Esophagus muscularis mucosa (tissue), 4 donors: Measurements from ENCODE around the gene AADACL4. TPM values are rescaled to one million over a fixed set of nuclear protein-coding genes. Genes with fewer than 3 reads are reported as not detected.
"Not testable (repeated sequence)": the region's sequence is repeated elsewhere in the genome, so short reads cannot be mapped to it uniquely, and the experiment has no call there.

Experiments used
- DNase-seq: peaks from one replicate; pipeline ENCODE4 v3.0.0-alpha.2; 2017; ENCODE audit errors: extremely low spot score
- H3K27ac ChIP-seq, 4 donors: fragments of 200-600 bp; sonication (generic); replicated peaks in 1 of 4; 1 replicate in 3 of 4; 2 replicates in 1 of 4; pipeline ENCODE4 v1.5.1; 2016 to 2019; ENCODE audit warnings: mild to moderate bottlenecking in 1 of 4
- H3K27me3 ChIP-seq, 4 donors: fragments of 200-600 bp; sonication (generic); one replicate each; pipeline versions ENCODE4 v1.5.1 to v1.6.0; 2016 to 2019
- H3K36me3 ChIP-seq, 4 donors: fragments of 200-600 bp; sonication (generic); one replicate each; pipeline ENCODE4 v1.5.1; 2016 to 2019
- H3K4me1 ChIP-seq, 4 donors: fragments of 200-600 bp; sonication (generic); one replicate each; pipeline ENCODE4 v1.5.1; 2016 to 2019
- H3K4me3 ChIP-seq, 4 donors: fragments of 200-600 bp; sonication (generic); 1 replicate in 2 of 4; 2 replicates in 2 of 4; pipeline ENCODE4 v1.5.1; 2016 to 2019; ENCODE audit warnings: mild to moderate bottlenecking in 4 of 4, moderate library complexity in 1 of 4
- H3K9me3 ChIP-seq, 4 donors: fragments of 200-600 bp; sonication (generic); 1 replicate in 3 of 4; 2 replicates in 1 of 4; pipeline ENCODE4 v1.5.1; 2016 to 2019
- EP300 ChIP-seq: sonication (generic); formaldehyde crosslinking; IDR thresholded peaks from one replicate; pipeline ENCODE4 v1.6.1; 2017; ENCODE audit warnings: antibody characterized with exemption
- POLR2A ChIP-seq: fragments of 450-650 bp; IDR thresholded peaks from one replicate; pipeline ENCODE4 v1.6.1; 2017; ENCODE audit warnings: antibody characterized with exemption, moderate library complexity, mild to moderate bottlenecking, low read depth
- POLR2AphosphoS5 ChIP-seq, 2 donors: sonication (generic); formaldehyde crosslinking; IDR thresholded peaks; one replicate each; pipeline ENCODE4 v1.6.1; 2017; ENCODE audit warnings: antibody characterized with exemption in 2 of 2
- WGBS: methylation state at CpG from one replicate; pipeline ENCODE4 v1.1.5; 2018; 5-methylcytosine and 5-hydroxymethylcytosine counted together
- intact Hi-C: fragments of 100-400 bp; cut with DNase I; formaldehyde crosslinking; loops from one replicate; pipeline ENCODE4 v1.15.1; 2023
- total RNA-seq, 4 donors: library from RNA; depleted of rRNA; stranded (reverse); fragments of >200 nt; gene quantifications; one replicate each; pipeline versions ENCODE4 v1.1.0 to v1.2.1, GENCODE V29; 2016
- TF ChIP-seq, protein P1 (sequence below), 3 experiments: fragments of 200-600 bp in 2 of 3; fragments of 450-650 bp in 1 of 3; sonication (generic) in 2 of 3; IDR thresholded peaks; one replicate each; pipeline ENCODE4 v1.5.1; 2017 to 2019; ENCODE audit warnings: antibody characterized with exemption in 3 of 3, mild to moderate bottlenecking in 2 of 3, moderate library complexity in 1 of 3

Gene AADACL4
- total RNA-seq, 4 donors from 2014 or later, result not detected

DNA sequence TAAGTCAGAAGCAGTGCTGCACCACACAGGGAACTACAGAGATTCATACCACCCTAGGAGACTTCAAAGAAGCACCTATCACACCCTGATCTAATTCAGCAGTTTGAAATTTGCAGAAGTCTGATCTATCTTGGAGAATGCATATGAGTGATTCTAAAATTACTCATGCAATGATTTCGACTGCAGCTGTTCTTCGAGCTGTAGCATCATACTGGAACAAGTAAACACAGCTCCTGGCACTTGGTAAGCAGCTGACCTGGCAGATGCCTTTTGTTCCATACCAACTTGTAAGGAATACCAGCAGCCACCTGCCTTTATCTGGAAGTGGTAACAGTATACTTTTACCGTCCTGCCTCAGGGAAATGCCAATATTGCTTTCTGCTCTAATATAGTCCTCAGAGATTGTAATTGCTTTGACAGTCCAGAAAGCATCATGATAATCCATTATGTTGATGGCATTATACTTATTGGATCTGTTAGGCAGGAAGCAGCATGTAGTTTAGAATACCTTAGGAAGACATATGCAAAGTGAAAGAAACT, 25.7 kb downstream of the AADACL4 start:
- H3K4me1 ChIP-seq, result no peaks in the 10 kb centered on the region
- no peak overlapping the region for H3K27ac ChIP-seq
- no peaks in the 10 kb centered on the region for H3K27me3 ChIP-seq
- WGBS, result 74% methylated on average over 3 of the region's 3 CpGs
- DNase-seq, result no peak
- no peak overlapping the region for H3K4me3 ChIP-seq
- TF ChIP-seq, protein P1, sequence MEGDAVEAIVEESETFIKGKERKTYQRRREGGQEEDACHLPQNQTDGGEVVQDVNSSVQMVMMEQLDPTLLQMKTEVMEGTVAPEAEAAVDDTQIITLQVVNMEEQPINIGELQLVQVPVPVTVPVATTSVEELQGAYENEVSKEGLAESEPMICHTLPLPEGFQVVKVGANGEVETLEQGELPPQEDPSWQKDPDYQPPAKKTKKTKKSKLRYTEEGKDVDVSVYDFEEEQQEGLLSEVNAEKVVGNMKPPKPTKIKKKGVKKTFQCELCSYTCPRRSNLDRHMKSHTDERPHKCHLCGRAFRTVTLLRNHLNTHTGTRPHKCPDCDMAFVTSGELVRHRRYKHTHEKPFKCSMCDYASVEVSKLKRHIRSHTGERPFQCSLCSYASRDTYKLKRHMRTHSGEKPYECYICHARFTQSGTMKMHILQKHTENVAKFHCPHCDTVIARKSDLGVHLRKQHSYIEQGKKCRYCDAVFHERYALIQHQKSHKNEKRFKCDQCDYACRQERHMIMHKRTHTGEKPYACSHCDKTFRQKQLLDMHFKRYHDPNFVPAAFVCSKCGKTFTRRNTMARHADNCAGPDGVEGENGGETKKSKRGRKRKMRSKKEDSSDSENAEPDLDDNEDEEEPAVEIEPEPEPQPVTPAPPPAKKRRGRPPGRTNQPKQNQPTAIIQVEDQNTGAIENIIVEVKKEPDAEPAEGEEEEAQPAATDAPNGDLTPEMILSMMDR (IDR thresholded peaks at IDR 0.05), result no peak
- TF ChIP-seq POLR2A (no peak), POLR2AphosphoS5 (IDR thresholded peaks at IDR 0.05) (no peak), EP300 (no peak)
- no peaks in the 10 kb centered on the region for H3K36me3 ChIP-seq
- H3K9me3 ChIP-seq, result peaks cover 0 to 8% (median 0%) of the 10 kb centered on the region in 4 donors
- intact Hi-C loops, result no loop called here

DNA sequence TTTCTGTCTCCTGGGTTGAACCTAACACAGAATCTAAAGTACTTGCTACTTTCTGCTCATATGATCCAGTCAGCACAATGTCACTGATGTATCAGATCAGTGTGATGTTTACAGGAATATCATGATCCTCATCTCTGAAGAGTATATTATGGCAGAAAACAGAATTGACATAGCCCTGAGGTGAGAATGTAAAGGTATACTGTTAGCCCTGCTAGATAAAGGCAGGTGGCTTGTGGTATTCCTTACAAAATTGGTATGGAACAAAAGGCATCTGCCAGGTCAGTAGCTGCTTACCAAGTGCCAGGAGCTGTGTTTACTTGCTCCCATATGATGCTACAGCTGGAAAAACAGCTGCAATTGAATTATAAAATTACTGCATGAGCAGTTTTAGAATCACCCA, 30.5 kb downstream of the AADACL4 start:
- Histone ChIP-seq H3K36me3 (no peaks in the 10 kb centered on the region), H3K4me3 (no peak overlapping the region), H3K27ac (no peak overlapping the region), H3K9me3 (no peaks in the 10 kb centered on the region), H3K27me3 (peaks cover 0 to 10% (median 0%) of the 10 kb centered on the region in 4 donors), H3K4me1 (no peaks in the 10 kb centered on the region)
- DNase-seq, result no peak
- TF ChIP-seq POLR2A (no peak), EP300 (no peak), POLR2AphosphoS5 (IDR thresholded peaks at IDR 0.05) (no peak)
- TF ChIP-seq, protein P1 (IDR thresholded peaks at IDR 0.05), result no peak
- intact Hi-C loops, result no loop called here

DNA sequence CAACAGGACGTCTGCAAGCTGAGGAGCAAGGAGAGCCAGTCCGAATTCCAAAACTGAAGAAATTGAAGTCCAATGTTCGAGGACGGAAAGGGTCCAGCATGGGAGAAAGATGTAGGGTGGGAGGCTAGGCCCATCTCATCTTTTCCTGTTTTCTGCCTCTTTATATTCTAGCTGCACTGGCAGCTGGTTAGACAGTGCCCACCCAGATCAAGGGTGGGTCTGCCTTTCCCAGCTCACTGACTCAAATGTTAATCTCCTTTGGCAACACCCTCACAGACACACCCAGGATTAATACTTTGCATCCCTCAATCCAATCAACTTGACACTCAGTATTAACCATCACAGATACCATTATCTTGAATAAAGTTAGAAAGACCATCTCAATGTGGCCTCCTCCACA, 32.2 kb downstream of the AADACL4 start:
- H3K4me1 ChIP-seq, H3K27ac ChIP-seq, H3K9me3 ChIP-seq, DNase-seq, intact Hi-C loops, H3K36me3 ChIP-seq, H3K4me3 ChIP-seq: not testable (repeated sequence)
- H3K27me3 ChIP-seq, result peaks cover 0 to 10% (median 0%) of the 10 kb centered on the region in 4 donors
- WGBS, result 74% methylated on average over 4 of the region's 4 CpGs

DNA sequence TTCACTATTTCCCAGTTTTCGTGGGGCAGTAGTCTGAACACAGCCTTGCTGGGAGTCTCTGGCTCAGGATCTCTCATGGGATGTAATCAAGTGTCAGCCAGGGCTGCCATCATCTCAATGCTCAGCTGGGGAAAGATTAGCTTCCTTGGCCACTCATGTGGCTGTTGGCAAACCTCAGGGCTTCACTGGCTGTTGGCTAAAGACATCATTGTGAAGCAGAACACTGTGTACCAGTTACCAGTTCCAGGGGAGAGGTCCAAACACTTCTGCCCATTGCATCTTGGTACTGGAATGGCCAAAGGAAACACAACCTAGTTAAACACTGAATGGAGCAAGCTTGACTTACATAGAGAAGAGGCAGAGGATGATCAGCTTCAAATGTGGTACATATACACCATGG, 33.7 kb downstream of the AADACL4 start:
- Histone ChIP-seq H3K9me3 (peaks cover 0 to 5% (median 0%) of the 10 kb centered on the region in 4 donors), H3K4me1 (no peaks in the 10 kb centered on the region), H3K4me3 (no peak overlapping the region), H3K27me3 (peaks cover 0 to 10% (median 0%) of the 10 kb centered on the region in 4 donors), H3K27ac (no peak overlapping the region), H3K36me3 (no peaks in the 10 kb centered on the region)
- no peak for DNase-seq
- 69% methylated on average over 1 of the region's 1 CpG for WGBS
- TF ChIP-seq POLR2A (no peak), EP300 (no peak), POLR2AphosphoS5 (IDR thresholded peaks at IDR 0.05) (no peak)
- TF ChIP-seq, protein P1 (IDR thresholded peaks at IDR 0.05), result no peak
- intact Hi-C loops, result no loop called here

DNA sequence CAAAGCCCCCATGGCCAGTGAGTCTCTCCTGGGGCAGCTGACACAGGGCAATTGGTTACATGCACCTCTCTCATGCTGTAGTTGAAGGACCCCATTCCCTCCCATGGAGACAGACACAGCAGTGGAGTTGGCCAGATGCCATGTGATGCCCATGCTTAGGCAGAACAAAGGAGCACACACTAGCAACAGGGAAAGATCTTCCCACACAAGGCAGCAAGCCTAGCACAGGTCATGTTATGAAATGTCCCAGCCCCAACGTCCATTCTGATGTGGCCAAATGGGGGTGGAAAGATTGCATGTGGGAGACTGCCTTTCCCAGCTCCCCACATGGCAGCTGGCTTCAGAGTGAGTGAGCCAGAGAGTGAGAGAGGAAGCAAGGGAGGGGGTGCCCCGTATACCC, 34.5 kb downstream of the AADACL4 start:
- Histone ChIP-seq H3K27me3 (peaks cover 0 to 14% (median 0%) of the 10 kb centered on the region in 4 donors), H3K4me1 (no peaks in the 10 kb centered on the region), H3K27ac (no peak overlapping the region), H3K36me3 (no peaks in the 10 kb centered on the region), H3K4me3 (no peak overlapping the region), H3K9me3 (peaks cover 0 to 5% (median 0%) of the 10 kb centered on the region in 4 donors)
- TF ChIP-seq EP300, result no peak
- TF ChIP-seq, protein P1 (IDR thresholded peaks at IDR 0.05), result no peak
- no peak for TF ChIP-seq POLR2A
- no peak for DNase-seq
- intact Hi-C loops, result no loop called here
- WGBS, result 42% methylated on average over 2 of the region's 2 CpGs
